ENCODE measurements around the gene SP140.
"Not testable (repeated sequence)": the region's sequence is repeated elsewhere in the genome, so short reads cannot be mapped to it uniquely, and the experiment has no call there.

SP140 gene

GRCh38 chr2:230343041-230343624 lies 117.6 kb downstream of the SP140 start:
- Mint-ChIP-seq H3K9me3 (peaks cover 34% of the 10 kb centered on the region), H3K36me3 (ENCODE audit: low read depth) (peaks cover 51% of the 10 kb centered on the region), H3K4me1 (peaks cover 52% of the 10 kb centered on the region)
- H3K4me3 Mint-ChIP-seq, ATAC-seq, H3K27ac Mint-ChIP-seq, DNase-seq, H3K27me3 Mint-ChIP-seq: not testable (repeated sequence)

- H3K4me3 Mint-ChIP-seq = no peak overlapping the region
- H3K27me3 Mint-ChIP-seq = no peaks in the 10 kb centered on the region
- DNase-seq = no peak
- peak overlapping the region; percentile 38 for H3K27ac Mint-ChIP-seq
- peaks cover 58% of the 10 kb centered on the region for H3K4me1 Mint-ChIP-seq
- ATAC-seq = no peak
- H3K9me3 Mint-ChIP-seq = peaks cover 34% of the 10 kb centered on the region
- peaks cover 51% of the 10 kb centered on the region for H3K36me3 Mint-ChIP-seq (ENCODE audit: low read depth)
These were observed 118.2 kb downstream of the SP140 start for GRCh38 chr2:230343747-230344146.

GRCh38 chr2:230346465-230346864 lies 120.9 kb downstream of the SP140 start:
- peaks cover 57% of the 10 kb centered on the region for H3K36me3 Mint-ChIP-seq (ENCODE audit: low read depth)
- H3K4me3 Mint-ChIP-seq = no peak overlapping the region
- no peaks in the 10 kb centered on the region for H3K27me3 Mint-ChIP-seq
- ATAC-seq (no peak), DNase-seq (no peak)
- H3K9me3 Mint-ChIP-seq = peaks cover 34% of the 10 kb centered on the region
- H3K4me1 Mint-ChIP-seq = peaks cover 76% of the 10 kb centered on the region
- H3K27ac Mint-ChIP-seq = no peak overlapping the region

- Mint-ChIP-seq H3K27ac (peak overlapping the region; percentile 80), H3K36me3 (ENCODE audit: low read depth) (peaks cover 61% of the 10 kb centered on the region), H3K9me3 (peaks cover 34% of the 10 kb centered on the region), H3K4me1 (peaks cover 76% of the 10 kb centered on the region), H3K27me3 (no peaks in the 10 kb centered on the region), H3K4me3 (no peak overlapping the region)
- DNase-seq = no peak
- ATAC-seq = peak; percentile 81
These were observed 121.5 kb downstream of the SP140 start for GRCh38 chr2:230346921-230347533.

GRCh38 chr2:230347659-230348305 lies 122.2 kb downstream of the SP140 start:
- Mint-ChIP-seq H3K27me3 (no peaks in the 10 kb centered on the region), H3K27ac (peak overlapping the region; percentile 80), H3K4me1 (peaks cover 73% of the 10 kb centered on the region), H3K9me3 (peaks cover 31% of the 10 kb centered on the region), H3K36me3 (ENCODE audit: low read depth) (peaks cover 58% of the 10 kb centered on the region), H3K4me3 (peak overlapping the region; percentile 35)
- peak; percentile 61 for ATAC-seq
- peak; percentile 56 for DNase-seq

- Mint-ChIP-seq H3K4me3 (no peak overlapping the region), H3K27ac (peak overlapping the region; percentile 80), H3K4me1 (peaks cover 68% of the 10 kb centered on the region), H3K27me3 (no peaks in the 10 kb centered on the region), H3K9me3 (peaks cover 24% of the 10 kb centered on the region), H3K36me3 (ENCODE audit: low read depth) (peaks cover 50% of the 10 kb centered on the region)
- no peak for DNase-seq
- peak; percentile 40 for ATAC-seq
These were observed 123.3 kb downstream of the SP140 start for GRCh38 chr2:230348787-230349186.

GRCh38 chr2:230356084-230356483 lies 130.5 kb downstream of the SP140 start:
- peaks cover 40% of the 10 kb centered on the region for H3K36me3 Mint-ChIP-seq (ENCODE audit: low read depth)
- peaks cover 18% of the 10 kb centered on the region for H3K4me1 Mint-ChIP-seq
- no peak for DNase-seq
- no peak for ATAC-seq
- no peak overlapping the region for H3K27ac Mint-ChIP-seq
- peaks cover 8% of the 10 kb centered on the region for H3K9me3 Mint-ChIP-seq
- no peaks in the 10 kb centered on the region for H3K27me3 Mint-ChIP-seq
- no peak overlapping the region for H3K4me3 Mint-ChIP-seq

GRCh38 chr2:230358305-230358704 lies 132.8 kb downstream of the SP140 start:
- H3K9me3 Mint-ChIP-seq = peaks cover 13% of the 10 kb centered on the region
- no peak overlapping the region for H3K27ac Mint-ChIP-seq
- H3K4me3 Mint-ChIP-seq = no peak overlapping the region
- H3K36me3 Mint-ChIP-seq (ENCODE audit: low read depth) = peaks cover 51% of the 10 kb centered on the region
- H3K4me1 Mint-ChIP-seq = peaks cover 32% of the 10 kb centered on the region
- H3K27me3 Mint-ChIP-seq = no peaks in the 10 kb centered on the region
- ATAC-seq (no peak), DNase-seq (no peak)

- no peak overlapping the region for H3K27ac Mint-ChIP-seq
- DNase-seq = no peak
These were observed 134.5 kb downstream of the SP140 start for GRCh38 chr2:230360028-230360427.

GRCh38 chr2:230362030-230362691 lies 136.6 kb downstream of the SP140 start:
- peaks cover 18% of the 10 kb centered on the region for H3K9me3 Mint-ChIP-seq
- ATAC-seq = no peak
- no peak overlapping the region for H3K4me3 Mint-ChIP-seq
- H3K27me3 Mint-ChIP-seq = no peaks in the 10 kb centered on the region
- peaks cover 29% of the 10 kb centered on the region for H3K4me1 Mint-ChIP-seq
- peaks cover 74% of the 10 kb centered on the region for H3K36me3 Mint-ChIP-seq (ENCODE audit: low read depth)
- DNase-seq = no peak
- peak overlapping the region; percentile 24 for H3K27ac Mint-ChIP-seq

More at GRCh38 chr2:230360028-230360427, 134.5 kb downstream of the SP140 start:
- Mint-ChIP-seq H3K4me1 (peaks cover 29% of the 10 kb centered on the region), H3K36me3 (ENCODE audit: low read depth) (peaks cover 62% of the 10 kb centered on the region), H3K27me3 (no peaks in the 10 kb centered on the region), H3K9me3 (peaks cover 18% of the 10 kb centered on the region), H3K4me3 (no peak overlapping the region)
- ATAC-seq = no peak

All from activated naive CD8-positive, alpha-beta T cell treated with anti-CD3 and anti-CD28 coated beads, Interleukin-2, amount 50 U/mL, for 24 hours (primary cell).